ENCODE results near the gene TCTA. TPM values are rescaled to one million over a fixed set of nuclear protein-coding genes. Genes with fewer than 3 reads are reported as not detected.
A peak's percentile ranks its signal among the peaks of the same experiment; 100 is the strongest.

Gene TCTA
- total RNA-seq, 1 experiment from 2014 or later: 17.6 TPM

GRCh38 chr3:49386056-49386756 is 26.0 kb upstream of the TCTA start:
- TF ChIP-seq, protein P1, sequence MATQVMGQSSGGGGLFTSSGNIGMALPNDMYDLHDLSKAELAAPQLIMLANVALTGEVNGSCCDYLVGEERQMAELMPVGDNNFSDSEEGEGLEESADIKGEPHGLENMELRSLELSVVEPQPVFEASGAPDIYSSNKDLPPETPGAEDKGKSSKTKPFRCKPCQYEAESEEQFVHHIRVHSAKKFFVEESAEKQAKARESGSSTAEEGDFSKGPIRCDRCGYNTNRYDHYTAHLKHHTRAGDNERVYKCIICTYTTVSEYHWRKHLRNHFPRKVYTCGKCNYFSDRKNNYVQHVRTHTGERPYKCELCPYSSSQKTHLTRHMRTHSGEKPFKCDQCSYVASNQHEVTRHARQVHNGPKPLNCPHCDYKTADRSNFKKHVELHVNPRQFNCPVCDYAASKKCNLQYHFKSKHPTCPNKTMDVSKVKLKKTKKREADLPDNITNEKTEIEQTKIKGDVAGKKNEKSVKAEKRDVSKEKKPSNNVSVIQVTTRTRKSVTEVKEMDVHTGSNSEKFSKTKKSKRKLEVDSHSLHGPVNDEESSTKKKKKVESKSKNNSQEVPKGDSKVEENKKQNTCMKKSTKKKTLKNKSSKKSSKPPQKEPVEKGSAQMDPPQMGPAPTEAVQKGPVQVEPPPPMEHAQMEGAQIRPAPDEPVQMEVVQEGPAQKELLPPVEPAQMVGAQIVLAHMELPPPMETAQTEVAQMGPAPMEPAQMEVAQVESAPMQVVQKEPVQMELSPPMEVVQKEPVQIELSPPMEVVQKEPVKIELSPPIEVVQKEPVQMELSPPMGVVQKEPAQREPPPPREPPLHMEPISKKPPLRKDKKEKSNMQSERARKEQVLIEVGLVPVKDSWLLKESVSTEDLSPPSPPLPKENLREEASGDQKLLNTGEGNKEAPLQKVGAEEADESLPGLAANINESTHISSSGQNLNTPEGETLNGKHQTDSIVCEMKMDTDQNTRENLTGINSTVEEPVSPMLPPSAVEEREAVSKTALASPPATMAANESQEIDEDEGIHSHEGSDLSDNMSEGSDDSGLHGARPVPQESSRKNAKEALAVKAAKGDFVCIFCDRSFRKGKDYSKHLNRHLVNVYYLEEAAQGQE (IDR thresholded peaks at IDR 0.05; ENCODE audit: insufficient read depth in 1 of 2, low read depth in 2 of 2, low read length in 1 of 2): no peak
- no peak for TF ChIP-seq POLR2AphosphoS5 (IDR thresholded peaks at IDR 0.05; ENCODE audit: low read depth, low read length)
- TF ChIP-seq TCF7L2 (IDR thresholded peaks at IDR 0.05; ENCODE audit: low read depth, low read length): no peak
- TF ChIP-seq SIN3A (IDR thresholded peaks at IDR 0.05; ENCODE audit: borderline replicate concordance, insufficient read depth, low read depth, low read length): no peak
- TF ChIP-seq, protein P2, sequence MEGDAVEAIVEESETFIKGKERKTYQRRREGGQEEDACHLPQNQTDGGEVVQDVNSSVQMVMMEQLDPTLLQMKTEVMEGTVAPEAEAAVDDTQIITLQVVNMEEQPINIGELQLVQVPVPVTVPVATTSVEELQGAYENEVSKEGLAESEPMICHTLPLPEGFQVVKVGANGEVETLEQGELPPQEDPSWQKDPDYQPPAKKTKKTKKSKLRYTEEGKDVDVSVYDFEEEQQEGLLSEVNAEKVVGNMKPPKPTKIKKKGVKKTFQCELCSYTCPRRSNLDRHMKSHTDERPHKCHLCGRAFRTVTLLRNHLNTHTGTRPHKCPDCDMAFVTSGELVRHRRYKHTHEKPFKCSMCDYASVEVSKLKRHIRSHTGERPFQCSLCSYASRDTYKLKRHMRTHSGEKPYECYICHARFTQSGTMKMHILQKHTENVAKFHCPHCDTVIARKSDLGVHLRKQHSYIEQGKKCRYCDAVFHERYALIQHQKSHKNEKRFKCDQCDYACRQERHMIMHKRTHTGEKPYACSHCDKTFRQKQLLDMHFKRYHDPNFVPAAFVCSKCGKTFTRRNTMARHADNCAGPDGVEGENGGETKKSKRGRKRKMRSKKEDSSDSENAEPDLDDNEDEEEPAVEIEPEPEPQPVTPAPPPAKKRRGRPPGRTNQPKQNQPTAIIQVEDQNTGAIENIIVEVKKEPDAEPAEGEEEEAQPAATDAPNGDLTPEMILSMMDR (IDR thresholded peaks at IDR 0.05): no peak
- H3K36me3 ChIP-seq (ENCODE audit: control insufficient read depth, insufficient read depth, low read length): no peaks in the 10 kb centered on the region
- no peaks in the 10 kb centered on the region for H3K9me3 ChIP-seq (ENCODE audit: control insufficient read depth, insufficient read depth, low read depth, low read length)
- POLR2A ChIA-PET: interaction anchor here (0.6 kb wide), 2 partner anchors 356 to 753 kb away, joined by 3 to 12 read pairs; no protein-coding TSS in a partner anchor
- no peaks in the 10 kb centered on the region for H3K4me1 ChIP-seq (ENCODE audit: control insufficient read depth, insufficient read depth, low read length)
- CTCF ChIA-PET: no interaction called here
- no TSS peak for BruUV-seq (replicated peaks)
- intact Hi-C loops (cut with micrococcal nuclease; ENCODE audit: unreplicated experiment): no loop called here
- in situ Hi-C loops (cut with HindIII; ENCODE audit: low pct_unique_long_range_greater_than_20kb, low sequenced_read_pairs): no loop called here
- no peaks in the 10 kb centered on the region for H3K27me3 ChIP-seq (ENCODE audit: control insufficient read depth, insufficient read depth, low read length)
- DNase-seq (ENCODE audit: low read depth, low spot score) (no peak), ATAC-seq (no peak)
- H3K27ac ChIP-seq (ENCODE audit: low read length): no peak overlapping the region
- no peak overlapping the region for H3K4me3 ChIP-seq (ENCODE audit: low read depth in 2 of 2, low read length in 2 of 2)

DNA sequence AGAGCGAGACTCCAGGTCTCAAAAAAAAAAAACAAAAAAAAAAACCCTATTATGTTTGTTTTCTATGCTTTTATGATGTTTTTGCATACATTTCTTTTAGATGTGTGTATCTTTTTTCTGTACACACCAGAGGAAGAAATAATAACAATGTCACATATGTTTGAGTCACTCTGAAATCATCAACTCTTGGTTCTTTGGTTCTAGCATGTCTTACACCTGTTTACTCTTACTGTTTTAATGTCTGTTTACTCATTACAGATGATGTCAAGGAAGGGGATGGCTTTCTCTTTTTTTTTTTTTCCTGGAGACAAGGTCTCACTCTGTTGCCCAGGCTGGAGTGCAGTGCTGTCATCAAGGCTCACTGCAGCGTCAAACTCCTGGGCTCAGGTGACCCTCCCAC is 24.5 kb upstream of the TCTA start:
- CTCF ChIA-PET: no interaction called here
- no peaks in the 10 kb centered on the region for H3K9me3 ChIP-seq (ENCODE audit: control insufficient read depth, insufficient read depth, low read depth, low read length)
- TF ChIP-seq, protein P2 (IDR thresholded peaks at IDR 0.05): no peak
- no peak for TF ChIP-seq POLR2AphosphoS5 (IDR thresholded peaks at IDR 0.05; ENCODE audit: low read depth, low read length)
- TF ChIP-seq SIN3A (IDR thresholded peaks at IDR 0.05; ENCODE audit: borderline replicate concordance, insufficient read depth, low read depth, low read length): no peak
- TF ChIP-seq, protein P1 (IDR thresholded peaks at IDR 0.05; ENCODE audit: insufficient read depth in 1 of 2, low read depth in 2 of 2, low read length in 1 of 2): no peak
- no peak for TF ChIP-seq TCF7L2 (IDR thresholded peaks at IDR 0.05; ENCODE audit: low read depth, low read length)
- H3K4me1 ChIP-seq (ENCODE audit: control insufficient read depth, insufficient read depth, low read length): no peaks in the 10 kb centered on the region
- no TSS peak for BruUV-seq (replicated peaks)
- ATAC-seq: peak; percentile 55
- POLR2A ChIA-PET: no interaction called here
- no peak overlapping the region for H3K27ac ChIP-seq (ENCODE audit: low read length)
- no peaks in the 10 kb centered on the region for H3K36me3 ChIP-seq (ENCODE audit: control insufficient read depth, insufficient read depth, low read length)
- no peaks in the 10 kb centered on the region for H3K27me3 ChIP-seq (ENCODE audit: control insufficient read depth, insufficient read depth, low read length)
- intact Hi-C loops (cut with micrococcal nuclease; ENCODE audit: unreplicated experiment): no loop called here
- H3K4me3 ChIP-seq (ENCODE audit: low read depth in 2 of 2, low read length in 2 of 2): no peak overlapping the region
- in situ Hi-C loops (cut with HindIII; ENCODE audit: low pct_unique_long_range_greater_than_20kb, low sequenced_read_pairs): no loop called here
- peak; percentile 47 for DNase-seq (ENCODE audit: low read depth, low spot score)
